Subcutaneous abdominal adipose tissue (tissue), 5 donors: ENCODE data around the gene IGSF21.

Source experiments
- H3K27ac ChIP-seq: one replicate; pipeline ENCODE4 v1.7.0; 2013; ENCODE audit warnings: low read depth, mild to moderate bottlenecking, inconsistent platforms, low read length, moderate library complexity
- H3K27me3 ChIP-seq, 5 donors: one replicate each; pipeline ENCODE4 v1.7.0; 2013; ENCODE audit warnings: low read length in 5 of 5, inconsistent platforms in 1 of 5; ENCODE audit not compliant: control insufficient read depth in 5 of 5, insufficient read depth in 4 of 5
- H3K36me3 ChIP-seq, 5 donors: one replicate each; pipeline ENCODE4 v1.7.0; 2013; ENCODE audit warnings: low read length in 5 of 5; ENCODE audit not compliant: control insufficient read depth in 5 of 5, insufficient read depth in 5 of 5
- H3K4me1 ChIP-seq, 5 donors: one replicate each; pipeline ENCODE4 v1.7.0; 2013; ENCODE audit warnings: low read length in 5 of 5, mild to moderate bottlenecking in 3 of 5, moderate library complexity in 1 of 5; ENCODE audit not compliant: control insufficient read depth in 5 of 5, insufficient read depth in 5 of 5
- H3K4me3 ChIP-seq, 5 donors: one replicate each; pipeline ENCODE4 v1.7.0; 2013; ENCODE audit warnings: low read length in 5 of 5, low read depth in 1 of 5
- H3K9ac ChIP-seq, 5 donors: one replicate each; pipeline ENCODE4 v1.7.0; 2013; ENCODE audit warnings: low read length in 5 of 5, mild to moderate bottlenecking in 4 of 5, moderate library complexity in 3 of 5
- H3K9me3 ChIP-seq, 5 donors: one replicate each; pipeline ENCODE4 v1.7.0; 2013; ENCODE audit warnings: low read length in 5 of 5; ENCODE audit not compliant: control insufficient read depth in 5 of 5
- donor health status: healthy.
- donor health status: healthy.
- donor health status: healthy.
- donor health status: healthy.
- donor health status: healthy.

The IGSF21 gene

GRCh38 chr1:18373882-18374493, 266.4 kb downstream of the IGSF21 start:
- Histone ChIP-seq H3K27ac (no peak overlapping the region), H3K9me3 (peaks cover 0 to 3% (median 0%) of the 10 kb centered on the region in 5 donors), H3K27me3 (peaks cover 0 to 12% (median 6%) of the 10 kb centered on the region in 5 donors), H3K4me3 (no peak overlapping the region), H3K9ac (no peak overlapping the region), H3K36me3 (no peaks in the 10 kb centered on the region), H3K4me1 (peaks cover 0 to 4% (median 0%) of the 10 kb centered on the region in 5 donors)

- H3K4me1 ChIP-seq: peaks cover 0 to 4% (median 0%) of the 10 kb centered on the region in 5 donors
- no peak overlapping the region for H3K9ac ChIP-seq
- H3K9me3 ChIP-seq: peaks cover 0 to 14% (median 12%) of the 10 kb centered on the region in 5 donors
- H3K27me3 ChIP-seq: peaks cover 0 to 18% (median 6%) of the 10 kb centered on the region in 5 donors
- H3K27ac ChIP-seq: no peak overlapping the region
- no peaks in the 10 kb centered on the region for H3K36me3 ChIP-seq
- H3K4me3 ChIP-seq: no peak overlapping the region
Observed at GRCh38 chr1:18376661-18377060, 269.1 kb downstream of the IGSF21 start.

- Histone ChIP-seq H3K36me3 (no peaks in the 10 kb centered on the region), H3K4me3 (no peak overlapping the region), H3K9me3 (peaks cover 0 to 14% (median 12%) of the 10 kb centered on the region in 5 donors), H3K4me1 (peaks cover 4 to 7% (median 6%) of the 10 kb centered on the region in 5 donors), H3K27me3 (peaks cover 0 to 24% (median 8%) of the 10 kb centered on the region in 5 donors), H3K27ac (no peak overlapping the region), H3K9ac (no peak overlapping the region)
Observed at GRCh38 chr1:18380288-18380687, 272.7 kb downstream of the IGSF21 start.

GRCh38 chr1:18384059-18384458, 276.5 kb downstream of the IGSF21 start:
- peaks cover 2 to 13% (median 8%) of the 10 kb centered on the region in 5 donors for H3K4me1 ChIP-seq
- no peak overlapping the region for H3K27ac ChIP-seq
- H3K36me3 ChIP-seq: no peaks in the 10 kb centered on the region
- no peak overlapping the region for H3K9ac ChIP-seq
- H3K27me3 ChIP-seq: peaks cover 0 to 18% (median 3%) of the 10 kb centered on the region in 5 donors
- H3K4me3 ChIP-seq: no peak overlapping the region
- H3K9me3 ChIP-seq: peaks cover 0 to 14% (median 10%) of the 10 kb centered on the region in 5 donors

GRCh38 chr1:18384471-18384870, 276.9 kb downstream of the IGSF21 start:
- no peak overlapping the region for H3K9ac ChIP-seq
- H3K9me3 ChIP-seq: peaks cover 0 to 13% (median 6%) of the 10 kb centered on the region in 5 donors
- no peak overlapping the region for H3K27ac ChIP-seq

GRCh38 chr1:18385239-18385790, 277.7 kb downstream of the IGSF21 start:
- H3K4me1 ChIP-seq: peaks cover 2 to 13% (median 8%) of the 10 kb centered on the region in 5 donors
- peaks cover 0 to 5% (median 0%) of the 10 kb centered on the region in 5 donors for H3K9me3 ChIP-seq
- H3K27me3 ChIP-seq: peaks cover 0 to 18% (median 3%) of the 10 kb centered on the region in 5 donors
- H3K4me3 ChIP-seq: no peak overlapping the region
- H3K9ac ChIP-seq: peak overlapping the region in 1 of 5 donors; percentile 11
- no peaks in the 10 kb centered on the region for H3K36me3 ChIP-seq
- no peak overlapping the region for H3K27ac ChIP-seq

More at GRCh38 chr1:18384471-18384870, 276.9 kb downstream of the IGSF21 start:
- H3K4me3 ChIP-seq: no peak overlapping the region
- H3K27me3 ChIP-seq: peaks cover 0 to 18% (median 3%) of the 10 kb centered on the region in 5 donors
- H3K36me3 ChIP-seq: no peaks in the 10 kb centered on the region
- peaks cover 2 to 13% (median 8%) of the 10 kb centered on the region in 5 donors for H3K4me1 ChIP-seq

GRCh38 chr1:18386591-18386990, 279.0 kb downstream of the IGSF21 start:
- Histone ChIP-seq H3K4me3 (no peak overlapping the region), H3K36me3 (no peaks in the 10 kb centered on the region), H3K9me3 (no peaks in the 10 kb centered on the region), H3K27me3 (peaks cover 0 to 11% (median 3%) of the 10 kb centered on the region in 5 donors), H3K27ac (no peak overlapping the region), H3K9ac (no peak overlapping the region), H3K4me1 (peaks cover 2 to 13% (median 8%) of the 10 kb centered on the region in 5 donors)

- H3K27ac ChIP-seq: no peak overlapping the region
- H3K9ac ChIP-seq: no peak overlapping the region
- peaks cover 0 to 10% (median 3%) of the 10 kb centered on the region in 5 donors for H3K27me3 ChIP-seq
- H3K4me3 ChIP-seq: no peak overlapping the region
- H3K36me3 ChIP-seq: no peaks in the 10 kb centered on the region
- peaks cover 2 to 13% (median 8%) of the 10 kb centered on the region in 5 donors for H3K4me1 ChIP-seq
- no peaks in the 10 kb centered on the region for H3K9me3 ChIP-seq
Observed at GRCh38 chr1:18387307-18387706, 279.7 kb downstream of the IGSF21 start.

- Histone ChIP-seq H3K4me3 (no peak overlapping the region), H3K27ac (no peak overlapping the region), H3K9me3 (no peaks in the 10 kb centered on the region), H3K4me1 (no peaks in the 10 kb centered on the region), H3K27me3 (peaks cover 0 to 2% (median 0%) of the 10 kb centered on the region in 5 donors), H3K36me3 (no peaks in the 10 kb centered on the region), H3K9ac (no peak overlapping the region)
Observed at GRCh38 chr1:18390953-18391352, 283.4 kb downstream of the IGSF21 start.

GRCh38 chr1:18394563-18395156, 287.1 kb downstream of the IGSF21 start:
- no peak overlapping the region for H3K4me3 ChIP-seq
- H3K9ac ChIP-seq: no peak overlapping the region
- peaks cover 0 to 5% (median 2%) of the 10 kb centered on the region in 5 donors for H3K4me1 ChIP-seq
- H3K27ac ChIP-seq: no peak overlapping the region
- H3K36me3 ChIP-seq: no peaks in the 10 kb centered on the region
- peaks cover 3 to 17% (median 11%) of the 10 kb centered on the region in 5 donors for H3K27me3 ChIP-seq
- no peaks in the 10 kb centered on the region for H3K9me3 ChIP-seq
